Activated T-cell treated with anti-CD3 and anti-CD28 coated beads, Interleukin-2, amount 50 U/mL, for 4 hours (primary cell): ENCODE data around the gene ST6GALNAC6. TPM values are rescaled to one million over a fixed set of nuclear protein-coding genes. Genes with fewer than 3 reads are reported as not detected.
"Not testable (repeated sequence)": the region's sequence is repeated elsewhere in the genome, so short reads cannot be mapped to it uniquely, and the experiment has no call there.

Experiments used
- ATAC-seq, 2 donors: fragments of 200-7000 bp; cut with Tn5 transposase; one replicate each; pipeline ENCODE4 v1.10.0; 2021
- DNase-seq: peaks from one replicate; pipeline ENCODE4 v3.0.0-alpha.2; 2020
- H3K27me3 Mint-ChIP-seq: one replicate; pipeline ENCODE4 v1.8.0; 2021; ENCODE audit warnings: low read depth, mixed read lengths
- H3K36me3 Mint-ChIP-seq: one replicate; pipeline ENCODE4 v1.8.0; 2022; ENCODE audit warnings: mixed read lengths; ENCODE audit not compliant: insufficient read depth
- H3K4me1 Mint-ChIP-seq: one replicate; pipeline ENCODE4 v1.8.0; 2021; ENCODE audit warnings: low read depth, mixed read lengths
- H3K4me3 Mint-ChIP-seq: one replicate; pipeline ENCODE4 v1.8.0; 2021; ENCODE audit warnings: mild to moderate bottlenecking, moderate library complexity, mixed read lengths
- H3K9me3 Mint-ChIP-seq: one replicate; pipeline ENCODE4 v1.8.0; 2021; ENCODE audit warnings: mixed read lengths
- total RNA-seq, 3 donors: library from RNA; stranded (reverse); gene quantifications; one replicate each; pipeline ENCODE4 v1.2.1, GENCODE V29; 2021

The ST6GALNAC6 gene
- total RNA-seq, 3 donors from 2014 or later, result 25.9 to 31.5 (median 31.0) TPM

DNA sequence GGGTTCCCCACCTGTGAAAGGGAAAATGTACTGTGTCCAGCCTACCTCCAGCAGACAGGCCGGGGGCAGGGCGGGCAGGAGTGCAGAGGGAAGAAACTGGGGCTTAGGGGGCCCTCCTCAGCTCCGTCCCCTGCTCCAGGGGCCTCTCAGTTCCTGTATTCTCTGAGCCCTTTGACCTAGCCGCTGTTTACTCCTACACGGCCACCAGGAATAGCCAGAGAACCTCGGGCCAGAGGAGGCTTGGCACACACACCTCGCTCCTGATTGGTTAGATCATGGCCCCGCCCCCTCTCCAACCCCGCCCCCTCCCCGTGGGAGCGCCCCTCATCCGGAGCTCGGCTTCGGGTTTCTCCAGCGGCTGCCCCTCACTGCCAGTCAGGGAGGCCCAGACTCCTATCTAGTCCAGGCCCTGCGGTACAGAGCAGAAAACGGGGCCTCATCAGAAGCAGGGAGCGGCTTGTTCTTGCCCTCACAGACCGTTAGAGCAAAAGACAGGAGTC, 2.2 kb downstream of the ST6GALNAC6 start:
- Mint-ChIP-seq H3K4me1 (peaks cover 39% of the 10 kb centered on the region), H3K27me3 (no peaks in the 10 kb centered on the region), H3K4me3 (no peak overlapping the region), H3K36me3 (peaks cover 43% of the 10 kb centered on the region), H3K9me3 (peaks cover 8% of the 10 kb centered on the region)
- DNase-seq (no peak), ATAC-seq (peak; percentile 18 to 22)

DNA sequence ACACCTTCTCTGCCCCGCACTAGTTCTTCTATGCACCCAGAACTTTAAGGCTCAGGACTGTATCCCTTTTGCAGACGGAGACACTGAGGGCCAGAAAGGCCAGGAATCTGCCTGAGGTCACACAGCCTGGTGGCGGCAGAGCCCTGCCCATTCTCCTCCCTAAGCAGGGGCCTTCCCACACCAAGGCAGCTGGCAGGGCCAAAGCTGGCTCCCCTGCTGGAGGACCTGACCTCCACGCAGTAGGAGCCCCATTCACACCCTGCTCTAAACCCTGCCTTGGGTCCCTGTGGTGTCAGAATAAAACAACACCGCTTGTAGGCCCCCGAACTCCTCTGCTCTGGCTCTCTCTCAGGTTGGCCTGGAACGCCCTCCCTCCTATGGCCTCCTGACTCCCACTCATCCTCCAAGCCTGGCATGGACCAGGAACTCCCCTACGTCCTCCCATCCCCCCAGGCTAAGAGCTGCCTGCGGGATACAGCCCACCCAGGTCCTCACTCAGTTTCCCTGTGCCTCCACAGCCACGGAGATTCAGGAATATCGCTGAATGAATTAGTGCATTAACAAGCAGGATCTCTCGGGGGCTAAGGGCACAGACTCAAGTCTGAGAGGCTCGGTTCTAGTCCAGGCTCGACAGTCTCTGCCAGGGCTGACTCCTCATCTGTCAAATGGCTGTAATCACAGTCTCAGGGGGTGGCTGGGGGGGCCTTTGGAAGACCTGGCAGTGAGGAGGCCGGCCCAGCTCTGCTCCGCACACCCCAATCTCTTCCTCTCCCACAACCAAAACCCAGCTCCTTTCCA, 2.8 kb downstream of the ST6GALNAC6 start:
- H3K36me3 Mint-ChIP-seq, result peaks cover 43% of the 10 kb centered on the region
- no peaks in the 10 kb centered on the region for H3K27me3 Mint-ChIP-seq
- no peak for ATAC-seq
- no peak overlapping the region for H3K4me3 Mint-ChIP-seq
- peaks cover 33% of the 10 kb centered on the region for H3K4me1 Mint-ChIP-seq
- no peak for DNase-seq
- peaks cover 8% of the 10 kb centered on the region for H3K9me3 Mint-ChIP-seq

DNA sequence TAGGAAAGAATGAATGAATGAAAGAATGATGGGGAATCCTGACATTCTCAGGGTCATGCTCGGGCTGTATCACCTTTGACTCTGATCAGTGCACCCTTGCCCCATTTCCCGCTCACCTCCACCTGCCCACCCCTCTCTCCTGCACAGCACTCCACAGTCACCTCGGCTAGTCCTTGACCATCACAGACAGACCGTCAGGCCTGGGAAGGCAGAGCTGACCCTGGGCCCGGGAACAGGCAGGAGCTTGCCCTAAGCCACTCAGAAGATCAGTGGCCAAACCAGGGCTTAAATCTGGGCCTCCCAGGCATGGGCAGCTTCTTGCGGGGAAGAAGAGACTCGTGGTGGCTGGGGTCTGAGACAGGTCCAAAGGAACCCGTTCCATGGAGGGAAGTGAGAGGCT, 3.6 kb downstream of the ST6GALNAC6 start:
- DNase-seq (no peak), ATAC-seq (no peak)
- H3K27me3 Mint-ChIP-seq, result no peaks in the 10 kb centered on the region
- H3K4me3 Mint-ChIP-seq, result no peak overlapping the region
- peaks cover 8% of the 10 kb centered on the region for H3K9me3 Mint-ChIP-seq
- H3K36me3 Mint-ChIP-seq, result peaks cover 49% of the 10 kb centered on the region
- H3K4me1 Mint-ChIP-seq, result peaks cover 28% of the 10 kb centered on the region

DNA sequence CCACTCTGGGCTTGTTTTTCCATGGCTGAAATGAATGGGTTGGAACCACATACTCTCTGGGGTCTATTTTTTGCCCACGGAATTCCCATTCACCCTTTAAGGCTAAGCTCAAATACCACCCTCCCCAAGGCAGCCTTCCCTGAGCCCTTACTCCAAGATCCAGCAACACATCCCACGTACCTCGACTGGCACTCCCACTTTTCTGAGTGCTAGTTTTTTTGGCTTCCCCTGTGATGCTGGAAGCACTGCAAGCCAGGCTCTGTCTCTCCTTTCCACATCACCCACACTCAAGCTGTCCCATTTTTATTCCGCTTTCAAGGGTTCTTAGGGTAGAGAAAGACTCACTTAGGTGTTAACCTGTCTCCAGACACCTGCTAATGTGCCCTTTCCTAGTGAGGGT, 6.0 kb downstream of the ST6GALNAC6 start:
- H3K27me3 Mint-ChIP-seq, result no peaks in the 10 kb centered on the region
- peaks cover 8% of the 10 kb centered on the region for H3K9me3 Mint-ChIP-seq
- peaks cover 56% of the 10 kb centered on the region for H3K36me3 Mint-ChIP-seq
- ATAC-seq, result no peak
- no peak for DNase-seq
- peaks cover 20% of the 10 kb centered on the region for H3K4me1 Mint-ChIP-seq
- no peak overlapping the region for H3K4me3 Mint-ChIP-seq

DNA sequence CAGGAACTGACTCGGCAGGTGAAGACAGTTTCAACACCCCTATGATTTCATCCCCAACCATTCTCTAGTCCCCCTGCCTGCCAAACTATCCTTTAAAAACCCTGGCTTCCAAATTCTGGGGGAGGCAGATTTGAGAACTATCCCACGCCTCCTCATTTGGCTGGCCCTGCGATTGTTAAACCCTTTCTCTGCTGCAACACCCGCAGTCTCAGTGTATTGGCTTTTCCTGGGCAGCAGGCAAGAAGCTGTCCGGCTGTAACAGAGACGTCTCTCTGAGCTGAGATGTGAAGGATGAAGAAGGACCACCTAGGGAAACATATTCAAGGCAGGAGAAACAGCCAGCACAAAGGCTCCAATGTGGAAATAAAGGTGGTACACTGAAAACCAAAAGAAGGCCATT, 6.6 kb downstream of the ST6GALNAC6 start:
- Mint-ChIP-seq H3K36me3 (peaks cover 57% of the 10 kb centered on the region), H3K4me1 (peaks cover 16% of the 10 kb centered on the region), H3K9me3 (peaks cover 8% of the 10 kb centered on the region), H3K27me3 (no peaks in the 10 kb centered on the region), H3K4me3 (no peak overlapping the region)
- ATAC-seq (no peak), DNase-seq (no peak)

DNA sequence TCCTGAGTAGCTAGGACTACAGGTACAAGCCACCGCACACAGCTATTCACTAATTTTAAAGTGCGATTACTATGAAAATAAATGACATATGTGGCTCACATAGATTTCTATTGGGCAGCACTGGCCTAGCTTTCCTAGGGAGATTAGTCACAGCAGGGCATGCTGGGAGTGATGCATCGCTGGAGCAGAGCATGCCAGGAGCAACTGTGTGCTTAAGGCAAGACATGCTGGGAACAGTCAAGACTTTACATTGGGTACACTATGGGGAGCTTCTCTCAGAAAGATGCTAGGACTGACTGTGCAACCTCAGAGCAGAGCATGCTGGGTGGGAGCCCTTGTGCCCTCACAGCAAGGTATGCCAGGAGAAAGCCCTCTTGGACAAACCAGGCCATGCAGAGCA, 9.3 kb downstream of the ST6GALNAC6 start:
- Mint-ChIP-seq H3K27me3 (no peaks in the 10 kb centered on the region), H3K4me3 (no peak overlapping the region), H3K4me1 (peaks cover 7% of the 10 kb centered on the region), H3K36me3 (peaks cover 49% of the 10 kb centered on the region), H3K9me3 (peaks cover 8% of the 10 kb centered on the region)
- ATAC-seq (no peak), DNase-seq (no peak)

DNA sequence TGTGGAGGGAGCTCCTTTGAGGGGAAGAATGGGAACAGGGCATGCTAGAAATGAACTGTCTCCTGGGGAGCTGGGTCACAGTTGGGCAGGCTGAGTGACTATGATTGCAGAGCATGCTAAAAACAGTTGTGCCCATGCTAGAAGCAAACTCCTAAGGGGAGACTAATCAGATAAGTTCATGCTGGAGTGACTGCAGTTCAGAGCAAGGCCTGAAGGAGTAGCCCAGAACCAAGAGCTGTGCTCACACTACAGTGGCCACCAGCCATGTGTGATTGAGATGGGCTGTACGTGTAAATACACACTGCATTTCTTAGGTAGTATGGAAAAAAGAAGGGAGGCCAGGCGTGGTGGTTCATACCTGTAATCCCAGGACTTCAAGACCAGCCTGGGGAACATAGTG, 11.6 kb downstream of the ST6GALNAC6 start:
- Mint-ChIP-seq H3K9me3 (no peaks in the 10 kb centered on the region), H3K36me3 (peaks cover 28% of the 10 kb centered on the region), H3K27me3 (no peaks in the 10 kb centered on the region), H3K4me3 (no peak overlapping the region), H3K4me1 (peaks cover 2% of the 10 kb centered on the region)
- DNase-seq, result no peak
- ATAC-seq, result peak in 1 of 2 donors; percentile 49

DNA sequence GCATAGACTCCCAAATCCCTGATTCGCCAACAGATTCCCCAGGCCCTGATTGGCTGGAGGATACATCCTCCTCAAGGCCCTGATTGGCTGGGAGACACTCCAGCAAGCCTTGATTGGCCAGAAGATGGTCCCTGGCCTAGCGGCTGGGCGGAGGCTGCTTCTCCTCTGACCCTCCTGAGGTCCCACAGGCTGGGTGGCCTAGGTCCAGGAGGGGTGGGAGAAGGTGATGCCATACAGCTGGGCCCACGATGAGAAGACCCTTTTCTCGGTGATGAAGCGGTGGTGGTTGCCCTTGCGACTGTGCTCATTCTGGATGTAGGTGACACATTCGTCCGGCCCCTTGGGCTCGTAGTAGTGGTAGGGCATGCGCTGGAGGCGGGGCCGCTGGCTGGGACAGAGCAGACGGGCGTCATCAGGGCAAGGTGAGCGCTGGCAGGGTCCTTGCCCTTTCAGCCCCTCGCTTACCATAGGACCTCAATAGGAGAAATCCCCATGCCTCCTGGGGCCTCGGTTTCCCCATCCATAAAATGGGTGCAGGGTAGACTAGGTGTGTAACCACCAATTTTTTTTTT, 12.9 kb downstream of the ST6GALNAC6 start:
- H3K9me3 Mint-ChIP-seq, result no peaks in the 10 kb centered on the region
- peaks cover 22% of the 10 kb centered on the region for H3K36me3 Mint-ChIP-seq
- no peak overlapping the region for H3K4me3 Mint-ChIP-seq
- no peaks in the 10 kb centered on the region for H3K27me3 Mint-ChIP-seq
- DNase-seq (no peak), ATAC-seq (no peak)
- no peaks in the 10 kb centered on the region for H3K4me1 Mint-ChIP-seq

DNA sequence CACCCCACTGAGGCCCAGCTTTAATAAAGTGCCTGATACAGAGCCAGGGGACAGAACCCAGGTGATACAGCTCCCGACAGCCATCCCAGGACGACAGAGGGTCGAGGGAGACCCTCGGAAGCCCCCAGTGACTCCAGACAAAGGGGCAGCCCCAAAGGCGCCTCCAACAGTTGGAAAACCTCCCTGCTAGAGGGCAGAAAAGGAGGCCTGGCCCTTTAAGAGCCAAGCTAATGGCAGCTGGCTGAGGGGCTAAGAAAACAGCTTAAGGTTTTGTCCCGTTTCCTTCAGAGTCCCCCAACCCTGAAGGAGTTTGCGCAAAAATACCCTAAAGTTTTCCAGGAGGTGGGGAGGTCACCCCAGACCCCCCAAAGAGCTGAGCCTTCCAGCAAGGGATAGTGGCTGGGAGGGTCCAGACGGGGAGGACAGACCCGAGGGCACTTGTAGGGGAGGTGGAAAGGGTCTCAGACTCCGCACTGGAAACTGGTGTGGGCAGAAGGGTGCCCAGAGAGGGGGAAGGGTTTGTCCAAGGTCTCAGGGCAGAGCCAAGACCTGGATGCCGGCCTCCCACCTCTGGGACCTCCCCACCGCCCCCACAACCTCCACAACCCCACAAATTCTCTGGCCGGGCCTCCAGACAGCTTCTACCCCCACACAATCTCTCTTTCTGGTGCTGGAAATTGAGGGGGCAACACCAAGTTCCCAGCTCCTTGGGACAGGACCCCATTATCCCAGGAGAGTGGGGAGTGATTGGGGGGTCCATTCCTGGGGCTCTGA, 13.7 kb downstream of the ST6GALNAC6 start:
- peaks cover 17% of the 10 kb centered on the region for H3K36me3 Mint-ChIP-seq
- H3K27me3 Mint-ChIP-seq, result no peaks in the 10 kb centered on the region
- no peaks in the 10 kb centered on the region for H3K9me3 Mint-ChIP-seq
- no peaks in the 10 kb centered on the region for H3K4me1 Mint-ChIP-seq
- ATAC-seq (no peak), DNase-seq (no peak)
- no peak overlapping the region for H3K4me3 Mint-ChIP-seq

DNA sequence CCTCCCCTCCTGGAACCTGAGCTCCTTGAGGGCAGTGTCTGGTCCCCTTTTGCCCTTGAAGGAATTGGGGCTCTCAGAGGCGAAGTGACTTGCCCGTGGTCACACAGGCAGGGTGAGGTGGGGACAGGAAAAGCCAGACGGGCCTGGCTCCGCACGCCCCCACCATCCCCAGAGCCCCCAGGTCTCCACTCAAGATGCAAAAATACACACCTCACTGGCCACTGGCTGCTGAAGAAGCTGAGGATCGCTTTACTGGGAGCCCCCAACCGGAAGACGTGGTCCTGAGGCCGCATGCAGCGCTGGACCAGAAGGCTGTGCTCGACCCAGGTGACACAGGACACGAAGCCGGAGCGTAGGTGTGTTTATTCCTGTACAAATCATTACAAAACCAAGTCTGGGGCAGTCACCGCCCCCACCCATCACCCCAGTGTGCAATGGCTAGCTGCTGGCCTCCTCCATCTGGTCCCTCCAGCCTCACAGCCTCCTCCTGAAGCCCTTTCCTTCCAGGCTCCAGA, 14.4 kb downstream of the ST6GALNAC6 start:
- H3K27me3 Mint-ChIP-seq, result no peaks in the 10 kb centered on the region
- no peak for ATAC-seq
- H3K4me1 Mint-ChIP-seq, result no peaks in the 10 kb centered on the region
- no peaks in the 10 kb centered on the region for H3K9me3 Mint-ChIP-seq
- H3K4me3 Mint-ChIP-seq, result no peak overlapping the region
- no peak for DNase-seq
- H3K36me3 Mint-ChIP-seq, result peaks cover 12% of the 10 kb centered on the region

DNA sequence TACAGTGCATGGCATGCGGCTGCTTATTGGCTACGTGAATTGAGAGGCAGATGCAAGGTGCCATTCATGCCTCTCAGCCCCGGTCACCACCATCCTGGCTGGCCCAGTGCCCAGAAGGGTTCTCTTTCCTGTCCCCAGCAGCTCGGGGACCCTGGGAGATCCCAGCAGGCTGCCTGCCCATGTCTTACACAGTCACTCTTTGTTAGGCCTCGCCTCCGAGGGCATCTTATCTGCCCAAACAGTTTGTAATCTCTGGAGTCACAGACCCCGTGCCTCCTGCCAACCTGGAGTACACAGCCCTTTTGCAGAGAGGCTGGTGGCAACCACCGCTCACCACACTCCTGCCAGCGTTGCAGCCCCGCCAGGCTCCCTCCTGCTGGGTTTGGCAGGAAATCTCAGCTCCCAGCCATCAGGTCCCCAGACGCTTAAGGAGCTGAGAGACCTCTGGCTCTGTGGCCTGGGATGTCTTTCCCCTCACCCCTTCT, 14.9 kb downstream of the ST6GALNAC6 start:
- DNase-seq, result no peak
- Mint-ChIP-seq H3K9me3 (no peaks in the 10 kb centered on the region), H3K36me3 (peaks cover 10% of the 10 kb centered on the region), H3K4me3 (no peak overlapping the region), H3K27me3 (no peaks in the 10 kb centered on the region), H3K4me1 (no peaks in the 10 kb centered on the region)
- ATAC-seq, result no peak

DNA sequence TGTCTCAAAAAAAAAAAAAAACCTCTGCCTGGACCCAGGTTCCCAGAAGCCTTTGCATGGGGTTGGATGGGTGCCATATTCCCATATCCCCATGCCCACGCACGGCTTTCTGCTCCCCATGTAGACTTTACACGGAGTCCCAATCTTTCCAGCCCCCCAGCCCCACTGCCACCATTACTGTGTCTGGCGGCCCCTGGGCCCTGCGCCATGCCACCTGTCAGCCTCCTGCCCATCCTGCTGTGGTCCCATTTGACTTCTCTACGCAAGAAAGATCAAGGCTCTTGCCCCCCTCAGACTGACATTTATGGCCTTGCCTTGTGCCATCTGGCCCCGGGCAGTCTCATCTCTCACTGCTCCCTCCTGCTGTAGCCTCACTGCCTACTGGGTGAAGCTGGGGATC, 15.4 kb downstream of the ST6GALNAC6 start:
- H3K4me3 Mint-ChIP-seq, result no peak overlapping the region
- DNase-seq (no peak), ATAC-seq (no peak)
- no peaks in the 10 kb centered on the region for H3K9me3 Mint-ChIP-seq
- peaks cover 10% of the 10 kb centered on the region for H3K36me3 Mint-ChIP-seq
- H3K27me3 Mint-ChIP-seq, result no peaks in the 10 kb centered on the region
- H3K4me1 Mint-ChIP-seq, result no peaks in the 10 kb centered on the region

DNA sequence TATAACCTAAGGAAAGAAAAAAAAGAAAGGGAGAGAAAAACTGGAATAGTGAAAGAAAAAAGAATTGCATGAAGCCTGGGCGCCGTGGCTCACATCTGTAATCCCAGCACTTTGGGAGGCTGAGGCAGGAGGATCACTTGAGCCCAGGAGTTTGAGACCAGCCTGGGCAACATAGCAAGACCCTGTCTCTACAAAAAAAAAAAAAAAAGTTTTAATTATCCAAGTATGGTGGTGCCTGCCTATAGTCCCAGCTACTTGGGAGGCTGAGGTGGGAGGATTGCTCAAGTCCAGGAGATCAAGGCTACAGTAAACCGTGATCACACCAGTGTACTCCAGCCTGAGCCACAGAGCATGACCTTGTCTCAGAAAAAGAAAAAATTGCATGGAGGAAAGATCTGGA, 17.7 kb downstream of the ST6GALNAC6 start:
- H3K27me3 Mint-ChIP-seq, H3K9me3 Mint-ChIP-seq, H3K4me3 Mint-ChIP-seq, H3K36me3 Mint-ChIP-seq, ATAC-seq, DNase-seq, H3K4me1 Mint-ChIP-seq: not testable (repeated sequence)

DNA sequence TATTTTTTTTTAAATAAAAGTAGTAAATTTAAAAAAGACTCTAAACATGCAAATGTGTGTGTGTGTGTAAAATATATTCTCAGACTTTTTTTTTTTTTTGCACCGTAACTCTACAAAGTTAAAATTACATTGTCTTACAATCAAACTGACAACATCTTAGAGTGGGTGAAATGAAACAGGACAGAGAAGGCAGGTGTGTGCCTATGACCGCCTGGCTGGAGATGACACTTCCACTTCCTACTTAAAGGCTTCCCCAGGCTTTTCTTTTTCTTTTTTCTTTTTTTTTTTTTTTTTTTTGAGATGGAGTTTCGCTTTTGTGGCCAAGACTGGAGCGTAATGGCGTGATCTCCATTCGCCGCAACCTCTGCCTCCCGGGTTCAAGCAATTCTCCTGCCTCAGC, 19.3 kb downstream of the ST6GALNAC6 start:
- no peak overlapping the region for H3K4me3 Mint-ChIP-seq
- DNase-seq (no peak), ATAC-seq (no peak)
- H3K36me3 Mint-ChIP-seq, result peaks cover 2% of the 10 kb centered on the region
- H3K4me1 Mint-ChIP-seq, result peaks cover 2% of the 10 kb centered on the region
- no peaks in the 10 kb centered on the region for H3K9me3 Mint-ChIP-seq
- H3K27me3 Mint-ChIP-seq, result no peaks in the 10 kb centered on the region
